ENCODE measurements around the gene KCNT1. TPM values are rescaled to one million over a fixed set of nuclear protein-coding genes. Genes with fewer than 3 reads are reported as not detected.
"Not testable (repeated sequence)": the region's sequence is repeated elsewhere in the genome, so short reads cannot be mapped to it uniquely, and the experiment has no call there.

KCNT1 gene
- total RNA-seq, 2 donors from 2014 or later, result under 0.01 TPM

DNA sequence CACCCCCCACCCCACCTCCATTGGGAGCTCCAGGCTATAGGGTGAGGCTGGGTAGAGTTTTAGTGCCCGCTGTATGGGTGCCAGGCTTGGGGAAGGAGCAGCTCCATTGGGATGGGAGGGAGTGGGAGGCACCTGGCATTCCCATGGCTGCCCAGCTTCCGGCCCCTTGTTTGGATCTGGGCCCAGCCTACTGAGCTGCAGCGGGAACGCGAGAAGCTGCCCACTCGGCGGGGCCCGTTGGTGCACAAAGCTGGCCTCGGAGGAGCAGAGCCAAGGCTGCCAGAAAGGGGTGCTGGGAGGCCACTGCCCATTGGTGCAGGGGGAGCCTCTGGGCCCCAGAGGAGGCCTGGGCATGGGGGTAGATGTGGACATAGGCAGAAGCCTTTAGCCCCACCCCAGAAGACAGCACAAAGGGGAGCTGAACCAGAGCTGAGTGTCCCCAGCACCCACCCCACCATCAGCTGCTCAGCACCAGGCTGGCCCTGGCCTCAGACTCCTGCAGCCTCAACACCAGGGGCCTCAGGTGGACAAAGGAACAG lies 34.5 kb upstream of the KCNT1 start:
- Histone ChIP-seq H3K4me3 (no peak overlapping the region), H3K36me3 (replicated peaks in 1 of 2; ENCODE audit: insufficient read depth in 1 of 2, low read depth in 2 of 2) (no peaks in the 10 kb centered on the region), H3K9me3 (peaks cover 0 to 12% (median 0%) of the 10 kb centered on the region in 3 donors), H3K27ac (no peak overlapping the region), H3K4me1 (no peaks in the 10 kb centered on the region), H3K27me3 (no peaks in the 10 kb centered on the region)
- DNase-seq, result no peak
- no peak for TF ChIP-seq POLR2A (IDR thresholded peaks at IDR 0.05)
- TF ChIP-seq, protein P1, sequence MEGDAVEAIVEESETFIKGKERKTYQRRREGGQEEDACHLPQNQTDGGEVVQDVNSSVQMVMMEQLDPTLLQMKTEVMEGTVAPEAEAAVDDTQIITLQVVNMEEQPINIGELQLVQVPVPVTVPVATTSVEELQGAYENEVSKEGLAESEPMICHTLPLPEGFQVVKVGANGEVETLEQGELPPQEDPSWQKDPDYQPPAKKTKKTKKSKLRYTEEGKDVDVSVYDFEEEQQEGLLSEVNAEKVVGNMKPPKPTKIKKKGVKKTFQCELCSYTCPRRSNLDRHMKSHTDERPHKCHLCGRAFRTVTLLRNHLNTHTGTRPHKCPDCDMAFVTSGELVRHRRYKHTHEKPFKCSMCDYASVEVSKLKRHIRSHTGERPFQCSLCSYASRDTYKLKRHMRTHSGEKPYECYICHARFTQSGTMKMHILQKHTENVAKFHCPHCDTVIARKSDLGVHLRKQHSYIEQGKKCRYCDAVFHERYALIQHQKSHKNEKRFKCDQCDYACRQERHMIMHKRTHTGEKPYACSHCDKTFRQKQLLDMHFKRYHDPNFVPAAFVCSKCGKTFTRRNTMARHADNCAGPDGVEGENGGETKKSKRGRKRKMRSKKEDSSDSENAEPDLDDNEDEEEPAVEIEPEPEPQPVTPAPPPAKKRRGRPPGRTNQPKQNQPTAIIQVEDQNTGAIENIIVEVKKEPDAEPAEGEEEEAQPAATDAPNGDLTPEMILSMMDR (IDR thresholded peaks at IDR 0.05), result no peak
- 54 to 75% methylated on average over 8 to 9 of the region's 9 CpGs for WGBS, 2 donors
- no peak for ATAC-seq
- intact Hi-C loops (cut with DNase I), result no loop called here

DNA sequence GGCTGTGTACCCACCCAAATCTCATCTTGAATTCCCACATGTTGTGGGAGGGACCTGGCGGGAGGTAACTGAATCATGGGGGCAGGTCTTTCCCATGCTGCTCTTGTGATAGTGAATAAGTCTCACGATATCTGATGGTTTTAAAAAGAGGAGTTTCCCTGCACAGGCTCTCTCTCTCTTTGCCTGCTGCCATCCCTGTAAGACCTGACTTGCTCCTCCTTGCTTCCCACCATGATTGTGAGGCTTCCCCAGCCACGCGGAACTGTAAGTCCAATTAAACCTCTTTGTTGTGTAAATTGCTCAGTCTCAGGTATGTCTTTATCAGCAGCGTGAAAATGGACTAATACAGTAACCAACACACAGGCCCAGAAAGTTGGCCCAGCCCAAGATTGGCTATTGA lies 33.0 kb upstream of the KCNT1 start:
- DNase-seq; H3K4me3 ChIP-seq; H3K36me3 ChIP-seq (replicated peaks in 1 of 2; ENCODE audit: insufficient read depth in 1 of 2, low read depth in 2 of 2); intact Hi-C loops (cut with DNase I); H3K4me1 ChIP-seq; H3K27me3 ChIP-seq; H3K27ac ChIP-seq; ATAC-seq: not testable (repeated sequence)
- peaks cover 0 to 12% (median 0%) of the 10 kb centered on the region in 3 donors for H3K9me3 ChIP-seq
- 77 to 90% methylated on average over 5 of the region's 5 CpGs for WGBS, 2 donors

DNA sequence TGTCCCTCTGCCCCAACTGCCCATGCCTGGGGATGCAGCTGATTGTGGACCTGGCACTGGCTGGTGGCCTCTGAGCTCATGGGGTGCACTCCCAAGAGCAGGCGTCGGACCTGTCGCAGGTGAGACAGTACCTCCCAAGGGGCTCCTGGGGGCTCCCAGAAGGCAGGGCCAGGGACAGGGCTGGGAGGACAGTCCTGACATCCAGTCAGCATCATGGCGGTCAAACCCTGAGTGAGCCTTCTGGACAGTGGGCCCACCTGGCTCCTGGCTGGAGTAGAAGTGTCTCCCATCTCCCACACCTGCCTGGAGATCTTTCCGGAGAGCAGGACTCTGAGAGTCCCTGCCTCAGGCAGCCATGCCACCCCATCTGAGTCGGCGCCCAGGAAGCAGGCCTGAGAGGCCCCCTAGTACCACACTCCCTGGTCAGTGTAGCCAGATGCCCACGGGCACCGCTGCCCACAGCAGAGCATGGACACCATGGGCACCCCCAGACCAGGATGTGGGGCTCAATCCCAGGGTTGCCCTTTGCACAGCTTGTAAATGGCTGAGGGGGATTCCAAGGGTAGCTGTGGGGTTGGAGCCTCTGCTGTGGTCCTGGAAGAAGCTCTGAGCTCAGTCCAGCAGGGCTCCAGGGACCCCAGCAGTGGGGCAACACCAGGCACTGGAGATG lies 32.2 kb upstream of the KCNT1 start:
- Histone ChIP-seq H3K4me3 (no peak overlapping the region), H3K27ac (no peak overlapping the region), H3K9me3 (peaks cover 0 to 12% (median 0%) of the 10 kb centered on the region in 3 donors), H3K27me3 (no peaks in the 10 kb centered on the region), H3K4me1 (no peaks in the 10 kb centered on the region), H3K36me3 (replicated peaks in 1 of 2; ENCODE audit: insufficient read depth in 1 of 2, low read depth in 2 of 2) (no peaks in the 10 kb centered on the region)
- no peak for ATAC-seq
- no peak for TF ChIP-seq POLR2A (IDR thresholded peaks at IDR 0.05)
- TF ChIP-seq, protein P1 (IDR thresholded peaks at IDR 0.05), result no peak
- 80% methylated on average over 8 of the region's 9 CpGs; no CpG with 5 or more reads in 1 of the 2 donors for whole genome bisulfite sequencing, 2 donors
- intact Hi-C loops (cut with DNase I), result no loop called here
- no peak for DNase-seq

DNA sequence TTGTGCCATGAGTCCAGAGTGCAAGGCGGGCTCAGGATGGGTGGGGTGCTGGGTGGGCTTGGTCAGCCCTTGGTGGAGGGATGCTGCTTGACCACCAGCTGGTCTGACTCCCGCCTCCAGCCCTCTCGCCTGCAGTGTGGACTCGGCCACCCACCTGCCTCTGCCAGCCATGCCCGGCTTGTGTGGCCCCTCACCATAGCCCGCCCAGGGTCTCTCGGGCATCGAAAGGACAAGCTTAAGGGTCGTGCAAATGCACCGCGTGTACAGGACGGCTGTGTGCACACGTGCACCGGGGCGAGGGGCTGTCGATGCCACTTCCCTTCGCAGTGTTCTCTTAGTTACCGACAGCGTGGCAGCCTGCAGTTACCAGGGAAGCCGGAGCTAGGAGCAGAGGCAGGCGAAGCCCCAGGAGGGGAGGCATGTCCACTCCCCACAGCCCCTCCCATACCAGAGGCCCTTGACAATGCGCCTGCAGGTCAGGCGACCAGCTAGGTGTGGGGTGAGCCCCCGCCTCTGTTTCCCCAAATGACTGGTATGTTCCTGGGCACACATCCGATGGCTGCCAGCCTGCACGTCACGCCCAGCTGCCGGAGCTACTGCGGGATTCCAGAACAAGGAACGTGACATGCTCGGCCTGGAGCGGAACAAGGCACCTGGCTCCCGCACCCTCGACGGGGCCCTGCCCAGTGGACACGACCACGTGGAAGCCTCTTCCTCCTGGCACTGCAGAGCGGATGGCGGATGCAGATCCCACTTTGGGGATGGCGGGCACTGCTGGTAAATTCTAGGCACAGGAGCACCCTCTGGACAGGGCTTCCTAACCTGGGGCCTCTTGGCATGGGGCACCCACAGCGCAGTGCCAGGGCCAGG lies 31.0 kb upstream of the KCNT1 start:
- TF ChIP-seq, protein P1 (IDR thresholded peaks at IDR 0.05), result no peak
- TF ChIP-seq POLR2A (IDR thresholded peaks at IDR 0.05), result no peak
- Histone ChIP-seq H3K4me3 (no peak overlapping the region), H3K9me3 (peaks cover 0 to 12% (median 0%) of the 10 kb centered on the region in 3 donors), H3K36me3 (replicated peaks in 1 of 2; ENCODE audit: insufficient read depth in 1 of 2, low read depth in 2 of 2) (no peaks in the 10 kb centered on the region), H3K27ac (no peak overlapping the region), H3K27me3 (no peaks in the 10 kb centered on the region), H3K4me1 (no peaks in the 10 kb centered on the region)
- no peak for DNase-seq
- intact Hi-C loops (cut with DNase I), result no loop called here
- ATAC-seq, result no peak
- 78% methylated on average over 40 of the region's 41 CpGs; no CpG with 5 or more reads in 1 of the 2 donors for WGBS, 2 donors

DNA sequence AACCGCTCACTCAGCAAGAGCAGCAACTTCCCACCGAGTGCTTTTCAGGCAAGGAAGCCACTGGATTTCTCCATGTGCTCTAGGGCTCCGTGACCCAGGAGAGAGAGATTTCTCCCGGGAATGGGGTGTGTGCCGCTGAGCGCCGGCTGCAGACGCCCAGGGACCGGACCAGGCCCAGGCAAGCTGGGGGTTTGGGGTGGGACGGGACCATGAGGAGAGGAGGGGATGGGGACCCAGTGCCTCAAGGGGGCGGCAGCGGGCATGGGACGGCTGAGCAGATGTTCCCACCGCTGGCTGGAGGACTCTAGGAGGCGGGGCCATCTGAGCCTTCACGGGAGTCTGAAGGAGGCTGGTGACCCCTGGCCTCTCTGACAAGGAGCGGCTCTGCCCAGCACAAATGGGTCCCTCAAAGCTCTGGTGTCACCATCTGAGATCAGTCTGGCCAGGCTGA lies 30.4 kb upstream of the KCNT1 start:
- H3K9me3 ChIP-seq, result peaks cover 0 to 12% (median 0%) of the 10 kb centered on the region in 3 donors
- ATAC-seq (no peak), DNase-seq (no peak)
- no peak overlapping the region for H3K27ac ChIP-seq
- TF ChIP-seq POLR2A (IDR thresholded peaks at IDR 0.05), result no peak
- TF ChIP-seq, protein P1 (IDR thresholded peaks at IDR 0.05), result no peak
- WGBS, 2 donors, result 20 to 45% methylated on average over 1 to 17 of the region's 17 CpGs
- intact Hi-C loops (cut with DNase I), result no loop called here
- no peak overlapping the region for H3K4me3 ChIP-seq
- no peaks in the 10 kb centered on the region for H3K4me1 ChIP-seq
- H3K27me3 ChIP-seq, result no peaks in the 10 kb centered on the region
- H3K36me3 ChIP-seq (replicated peaks in 1 of 2; ENCODE audit: insufficient read depth in 1 of 2, low read depth in 2 of 2), result no peaks in the 10 kb centered on the region

DNA sequence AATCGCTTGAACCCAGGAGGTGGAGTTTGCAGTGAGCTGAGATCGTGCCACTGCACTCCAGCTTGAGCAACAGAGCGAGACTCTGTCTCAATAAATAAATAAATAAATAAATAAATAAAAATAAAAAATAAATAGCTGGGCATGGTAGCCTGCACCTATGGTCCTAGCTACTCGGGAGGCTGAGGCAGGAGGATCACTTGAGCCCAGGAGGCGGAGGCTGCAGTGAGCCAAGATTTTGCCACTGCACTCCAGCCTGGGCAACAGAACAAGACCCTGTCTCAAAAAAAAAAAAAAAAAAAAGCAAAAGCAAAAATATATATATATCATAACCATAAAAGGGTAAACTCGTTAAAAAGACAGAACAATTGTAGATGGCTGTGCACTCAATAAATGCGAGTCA lies 29.2 kb upstream of the KCNT1 start:
- H3K4me1 ChIP-seq; DNase-seq; H3K27ac ChIP-seq; H3K36me3 ChIP-seq (replicated peaks in 1 of 2; ENCODE audit: insufficient read depth in 1 of 2, low read depth in 2 of 2); H3K27me3 ChIP-seq; ATAC-seq; H3K4me3 ChIP-seq; intact Hi-C loops (cut with DNase I): not testable (repeated sequence)
- peaks cover 0 to 12% (median 0%) of the 10 kb centered on the region in 3 donors for H3K9me3 ChIP-seq
- 67 to 78% methylated on average over 7 of the region's 7 CpGs for WGBS, 2 donors
